ENCODE data around the gene SULT2B1.
A peak's percentile ranks its signal among the peaks of the same experiment; 100 is the strongest.

The SULT2B1 gene

DNA sequence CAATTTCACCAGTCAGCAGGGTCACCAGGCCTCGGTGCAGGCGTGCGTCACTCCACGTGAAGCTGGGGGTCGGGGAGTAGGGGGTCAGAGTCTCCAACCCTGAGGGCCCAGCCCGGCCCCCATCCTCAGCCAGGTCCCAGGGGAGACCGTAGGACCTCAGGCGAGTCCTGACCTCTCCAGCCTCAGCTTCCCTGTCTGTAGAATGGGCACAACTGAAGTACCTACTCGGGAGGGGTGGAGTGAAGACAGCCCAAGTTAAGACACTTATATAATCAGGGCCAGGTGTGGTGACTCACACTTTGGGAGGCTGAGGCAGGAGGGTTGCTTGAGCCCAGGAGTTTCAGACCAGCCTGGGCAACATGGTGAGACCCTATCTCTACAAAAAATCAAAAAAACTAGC is 51.9 kb downstream of the SULT2B1 start:
- DNase-seq: no peak

DNA sequence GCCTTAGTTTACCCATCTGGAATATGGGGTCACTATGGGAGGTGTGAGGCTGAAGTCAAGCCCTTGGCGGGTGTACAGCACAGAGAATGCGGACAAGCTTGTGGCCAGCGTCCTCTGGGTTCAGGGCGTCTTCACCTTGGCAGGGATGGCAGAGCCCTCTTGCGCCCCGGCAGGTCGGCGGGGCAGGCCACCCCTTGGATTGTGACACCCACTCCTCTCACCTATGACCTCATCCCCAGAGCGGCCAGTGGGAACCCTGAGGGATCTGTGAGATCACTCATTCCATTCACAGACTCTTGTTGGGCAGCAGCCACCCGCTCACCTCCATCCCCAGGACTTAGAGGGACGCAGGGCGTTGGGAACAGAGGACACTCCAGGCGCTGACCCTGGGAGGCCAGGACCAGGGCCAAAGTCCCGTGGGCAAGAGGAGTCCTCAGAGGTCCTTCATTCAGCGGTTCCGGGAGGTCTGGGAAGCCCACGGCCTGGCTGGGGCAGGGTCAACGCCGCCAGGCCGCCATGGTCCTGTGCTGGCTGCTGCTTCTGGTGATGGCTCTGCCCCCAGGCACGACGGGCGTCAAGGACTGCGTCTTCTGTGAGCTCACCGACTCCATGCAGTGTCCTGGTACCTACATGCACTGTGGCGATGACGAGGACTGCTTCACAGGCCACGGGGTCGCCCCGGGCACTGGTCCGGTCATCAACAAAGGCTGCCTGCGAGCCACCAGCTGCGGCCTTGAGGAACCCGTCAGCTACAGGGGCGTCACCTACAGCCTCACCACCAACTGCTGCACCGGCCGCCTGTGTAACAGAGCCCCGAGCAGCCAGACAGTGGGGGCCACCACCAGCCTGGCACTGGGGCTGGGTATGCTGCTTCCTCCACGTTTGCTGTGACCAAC is 54.7 kb downstream of the SULT2B1 start, which contains the start of gene SPACA4:
TSS of gene SPACA4 (plus strand) at position 280 of the 896 bp plus-strand sequence. CDS start at position 517, 237 bp downstream.
- no peak for DNase-seq

DNA sequence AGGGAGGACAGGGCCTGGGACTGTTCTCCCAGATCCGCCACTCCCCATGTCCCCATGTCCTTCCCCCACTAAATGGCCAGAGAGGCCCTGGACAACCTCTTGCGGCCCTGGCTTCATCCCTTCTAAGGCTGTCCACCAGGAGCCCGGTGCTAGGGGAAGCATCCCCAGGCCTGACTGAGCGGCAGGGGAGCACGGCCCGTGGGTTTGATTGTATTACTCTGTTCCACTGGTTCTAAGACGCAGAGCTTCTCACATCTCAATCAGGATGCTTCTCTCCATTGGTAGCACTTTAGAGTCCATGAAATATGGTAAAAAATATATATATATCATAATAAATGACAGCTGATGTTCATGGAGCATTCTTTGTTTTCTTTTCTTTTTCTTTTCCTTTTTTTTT is 55.4 kb downstream of the SULT2B1 start:
- DNase-seq: no peak

DNA sequence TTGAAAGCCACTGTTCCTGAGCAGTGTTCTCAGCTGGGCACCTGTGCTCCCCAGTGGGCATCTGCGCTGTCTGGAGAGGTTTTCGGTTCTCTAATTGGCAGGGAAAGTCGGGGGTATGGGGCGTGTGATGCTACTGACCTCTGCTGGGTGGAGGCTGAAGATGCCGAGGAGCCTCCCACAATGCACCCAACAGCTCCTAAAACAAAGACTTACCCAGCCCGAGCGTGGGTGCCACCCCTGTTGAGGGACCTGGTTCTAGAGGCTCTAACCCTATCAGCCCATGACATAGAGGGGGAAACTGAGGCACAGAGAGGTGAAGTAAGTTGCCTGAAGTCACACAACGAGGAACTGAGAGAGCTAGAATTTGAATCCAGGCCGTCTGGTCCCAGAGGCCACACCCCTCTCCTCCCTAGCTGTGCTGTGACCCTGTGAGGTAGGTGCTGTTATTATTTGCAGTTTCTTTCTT is 56.9 kb downstream of the SULT2B1 start:
- peak; percentile 81 for DNase-seq

DNA sequence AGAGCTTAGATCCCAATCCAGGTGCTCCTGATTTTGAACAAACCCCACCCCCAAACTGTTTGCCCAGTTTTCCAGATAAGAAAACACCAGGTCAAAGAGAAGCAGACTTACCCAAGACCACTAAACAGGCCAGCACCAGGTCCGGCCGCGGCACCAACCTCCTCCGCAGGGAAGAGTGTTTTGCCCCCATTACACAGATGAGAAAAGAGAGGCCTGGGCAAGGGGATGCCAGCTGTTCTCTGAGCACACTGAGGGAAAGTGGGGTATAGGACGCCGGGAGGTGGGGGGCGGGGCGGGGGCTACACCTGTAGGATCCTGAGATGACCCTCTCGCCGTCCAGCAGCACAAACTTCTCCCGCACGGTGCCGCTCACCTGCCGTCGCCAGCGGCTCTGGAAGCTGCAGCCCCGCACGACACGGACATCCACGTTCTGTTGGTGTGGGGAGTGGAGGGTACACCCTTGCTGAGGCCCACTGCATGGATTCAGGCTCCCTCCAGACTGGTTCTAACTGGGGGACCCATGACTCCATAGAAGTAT is 57.7 kb downstream of the SULT2B1 start:
- DNase-seq: no peak

DNA sequence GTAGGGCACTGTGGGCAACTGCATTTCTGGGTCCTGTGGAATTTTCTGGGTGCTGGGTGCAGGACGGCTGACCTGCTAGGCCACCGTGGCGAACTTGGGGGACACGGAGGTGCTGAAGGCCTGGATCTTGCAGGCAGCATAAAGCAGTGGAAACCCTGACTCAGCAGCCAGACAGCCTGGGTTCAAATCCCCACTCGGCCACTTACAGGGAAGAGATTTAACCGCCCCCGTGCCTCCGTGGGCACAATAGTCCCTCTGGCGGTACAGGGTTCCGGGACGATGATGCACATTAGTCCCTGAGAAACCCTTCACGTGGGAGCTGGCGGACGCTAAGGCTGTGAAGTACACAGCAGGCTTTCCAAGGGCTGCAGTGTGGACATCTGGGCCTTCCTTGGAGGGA is 59.9 kb downstream of the SULT2B1 start:
- no peak for DNase-seq

DNA sequence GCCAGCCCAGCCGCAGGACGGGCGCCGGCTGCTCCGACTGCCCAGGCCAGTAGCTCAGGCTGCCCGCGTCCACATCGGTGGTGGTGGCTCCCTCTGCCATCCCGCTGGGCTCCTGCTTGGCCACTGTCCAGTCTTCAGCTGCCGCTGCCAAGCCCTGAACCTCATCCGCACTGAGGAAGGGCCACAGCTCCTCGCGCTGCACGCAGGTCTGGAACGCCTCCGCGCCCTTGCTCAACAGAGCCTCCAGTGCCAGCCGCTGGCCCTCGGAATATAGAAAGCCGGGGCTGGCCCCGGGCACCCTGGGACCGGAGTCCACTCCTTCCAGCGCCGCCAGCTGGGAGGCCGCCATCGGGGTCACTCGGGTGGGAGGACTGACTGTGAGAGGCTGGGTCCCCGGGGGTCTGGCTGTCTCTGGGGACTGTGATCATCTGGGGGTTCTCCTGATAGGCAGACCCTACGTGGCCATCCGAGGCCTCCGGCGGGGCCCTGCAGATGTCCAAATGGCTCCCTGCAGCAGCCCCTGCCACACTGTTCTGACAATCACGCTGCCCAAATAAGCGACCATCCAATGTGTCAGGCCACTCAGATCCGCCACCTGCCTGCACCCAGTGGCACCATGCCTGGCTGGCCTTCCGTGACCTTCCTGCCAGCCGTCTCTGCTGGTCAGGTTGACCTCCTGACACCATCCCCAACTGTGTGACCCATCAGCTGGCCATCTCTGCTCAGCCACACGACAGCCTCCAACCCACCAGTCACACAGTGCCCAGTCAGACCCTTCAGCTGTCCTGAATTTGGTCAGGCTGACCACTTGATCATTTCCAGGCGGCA is 61.3 kb downstream of the SULT2B1 start:
- DNase-seq: no peak

DNA sequence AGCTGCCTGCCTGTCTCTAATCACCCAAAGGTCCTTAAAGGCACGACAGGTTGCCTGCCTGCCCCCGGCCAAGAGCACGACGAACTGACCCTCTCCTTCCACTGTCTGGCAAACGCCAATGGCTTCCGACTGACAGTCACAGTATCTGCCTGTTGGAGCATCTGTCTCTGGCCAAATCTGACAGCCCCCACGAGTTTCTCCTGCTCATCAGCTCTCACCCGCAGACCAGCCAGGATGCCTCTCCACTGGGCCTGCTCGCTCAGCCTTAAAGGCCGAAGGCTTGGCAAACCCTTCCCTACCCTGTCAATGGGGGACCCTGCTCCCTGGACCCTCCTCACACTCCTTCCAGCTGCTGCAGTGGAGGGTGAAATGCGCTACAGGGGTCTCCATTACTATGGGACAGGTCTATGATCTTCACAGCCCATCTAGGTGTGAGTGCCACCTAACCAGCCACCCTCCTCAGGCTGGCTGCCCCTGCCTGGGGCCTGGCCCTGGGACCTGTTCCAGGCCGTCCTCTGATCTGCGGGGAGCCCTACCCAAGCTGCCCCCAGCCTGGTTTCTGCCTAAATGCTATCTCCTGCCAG is 62.0 kb downstream of the SULT2B1 start:
- DNase-seq: no peak

DNA sequence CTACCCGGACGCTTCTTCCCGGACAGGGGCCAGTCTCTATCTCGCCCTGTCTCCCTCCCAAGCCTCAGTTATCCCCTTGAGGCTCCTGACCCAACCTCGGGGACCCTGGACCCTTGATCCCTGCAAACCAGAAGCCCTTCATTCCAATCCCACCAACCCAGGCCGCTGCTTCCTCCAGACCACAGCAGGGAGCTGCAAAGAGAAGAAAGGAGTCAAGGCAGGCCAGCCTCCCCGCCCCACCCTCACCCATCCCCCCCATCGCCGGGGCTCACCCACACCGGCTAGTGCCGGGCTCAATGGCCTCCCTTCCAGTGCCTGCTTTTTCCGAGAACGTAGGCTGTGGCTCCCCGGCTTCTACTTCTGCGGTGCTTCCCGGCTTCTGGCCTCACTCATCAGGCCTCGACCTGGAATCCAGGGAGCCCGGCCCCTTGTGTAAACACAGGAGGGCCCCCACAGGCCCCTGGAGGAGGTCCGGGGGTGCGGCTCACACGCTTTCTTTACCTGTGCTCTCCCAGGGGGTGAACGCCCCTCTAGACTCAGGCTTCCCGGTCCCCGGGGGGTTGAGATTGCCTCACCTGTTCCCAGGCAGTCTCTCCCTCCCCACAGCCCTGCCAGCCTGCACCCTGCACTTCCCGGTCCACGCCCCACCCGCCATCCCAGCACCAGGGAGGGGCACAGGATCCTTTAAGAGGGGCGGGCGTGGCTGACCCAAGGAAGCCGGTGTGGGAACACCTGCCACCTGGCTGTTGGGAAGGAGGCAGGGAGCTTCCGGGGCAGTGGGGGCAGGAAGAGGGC is 62.7 kb downstream of the SULT2B1 start, which contains the start of gene FAM83E:
TSS of gene FAM83E (minus strand) at position 641 of the 795 bp plus-strand sequence. CDS start 1,704 bp downstream, outside the sequence.
- DNase-seq: no peak

DNA sequence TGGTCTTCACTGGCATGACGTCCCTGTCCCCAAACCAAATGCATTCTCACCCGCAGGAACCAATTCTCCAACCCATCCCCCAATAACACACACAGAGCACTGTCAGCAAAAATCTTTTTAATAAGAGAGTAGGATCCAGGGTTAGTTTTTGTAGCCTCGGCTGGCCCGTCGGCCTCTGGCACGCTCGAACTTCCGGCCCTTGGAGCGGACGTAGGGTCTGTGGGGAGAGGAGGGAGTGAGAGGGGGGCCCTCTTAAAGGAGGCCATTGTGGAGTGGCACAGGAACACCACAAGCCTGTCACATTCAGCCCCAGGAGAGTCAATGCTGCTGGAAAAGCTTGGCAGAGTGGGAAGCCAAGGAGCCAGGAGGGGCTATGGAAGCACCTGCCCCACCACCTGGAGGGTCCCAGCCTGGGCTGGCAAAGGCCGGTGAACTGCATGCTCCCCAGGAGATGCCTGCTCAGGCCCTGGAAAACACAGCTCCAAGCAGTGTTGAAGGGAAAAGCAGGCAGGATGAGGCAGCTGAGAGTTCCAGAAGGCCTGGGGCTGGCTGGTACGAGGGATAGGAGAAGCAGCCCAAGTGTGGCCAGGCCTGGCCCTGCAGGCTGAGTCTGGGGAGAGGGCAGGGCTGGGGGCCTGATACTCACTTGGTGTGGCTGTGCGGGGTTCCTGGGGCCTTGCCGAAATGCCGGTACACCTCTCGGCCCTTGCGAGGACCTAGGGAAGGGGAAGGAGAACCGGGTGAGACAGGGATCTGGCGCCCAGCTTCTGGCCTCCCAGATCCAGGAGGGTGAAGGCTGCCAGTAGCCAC is 63.5 kb downstream of the SULT2B1 start:
- no peak for DNase-seq

DNA sequence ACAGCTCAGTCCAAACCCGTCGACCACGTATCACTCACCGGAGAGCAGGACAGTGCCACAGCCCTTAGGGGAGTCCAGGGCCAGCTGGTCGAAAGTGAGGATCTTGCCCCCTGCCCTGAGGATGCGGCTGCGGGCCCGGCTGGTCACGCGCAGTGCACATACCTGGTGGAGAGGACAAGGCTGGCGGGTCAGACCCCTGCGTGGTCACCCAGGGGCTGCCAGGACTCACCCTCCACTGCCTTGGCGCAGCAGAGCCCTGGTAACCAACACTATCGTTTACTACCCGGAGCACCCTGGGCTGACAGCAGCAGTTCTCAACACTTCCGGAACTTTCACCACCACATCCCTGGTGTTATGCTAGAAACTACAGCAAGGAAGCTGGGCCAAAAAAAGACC is 64.1 kb downstream of the SULT2B1 start:
- no peak for DNase-seq

DNA sequence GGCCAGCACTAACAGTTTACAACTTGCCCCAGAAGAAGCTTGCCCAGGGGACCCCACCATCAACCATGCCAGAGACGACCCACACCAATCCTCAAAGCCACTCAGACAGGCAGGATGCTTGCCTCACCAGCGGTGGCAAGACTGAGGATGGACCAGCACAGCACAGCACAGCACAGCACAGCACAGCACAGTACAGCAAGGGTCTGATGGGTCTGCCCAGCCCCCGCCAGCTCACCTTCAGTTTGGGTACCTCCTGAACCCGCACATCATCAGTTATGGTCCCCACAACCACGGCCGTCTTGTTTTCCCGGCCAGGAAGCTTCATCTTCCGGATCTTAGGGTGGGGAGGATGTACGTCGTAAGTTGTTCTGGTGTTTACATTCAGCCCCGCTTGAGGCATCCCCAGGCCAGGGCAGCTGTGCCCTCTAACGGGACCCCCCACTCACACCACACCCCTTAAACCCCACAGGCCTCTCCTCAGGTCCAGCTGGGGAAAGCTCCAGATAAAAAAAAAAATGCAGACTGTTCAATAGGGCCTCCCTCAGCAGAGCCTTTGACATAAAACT is 64.6 kb downstream of the SULT2B1 start:
- DNase-seq: no peak

DNA sequence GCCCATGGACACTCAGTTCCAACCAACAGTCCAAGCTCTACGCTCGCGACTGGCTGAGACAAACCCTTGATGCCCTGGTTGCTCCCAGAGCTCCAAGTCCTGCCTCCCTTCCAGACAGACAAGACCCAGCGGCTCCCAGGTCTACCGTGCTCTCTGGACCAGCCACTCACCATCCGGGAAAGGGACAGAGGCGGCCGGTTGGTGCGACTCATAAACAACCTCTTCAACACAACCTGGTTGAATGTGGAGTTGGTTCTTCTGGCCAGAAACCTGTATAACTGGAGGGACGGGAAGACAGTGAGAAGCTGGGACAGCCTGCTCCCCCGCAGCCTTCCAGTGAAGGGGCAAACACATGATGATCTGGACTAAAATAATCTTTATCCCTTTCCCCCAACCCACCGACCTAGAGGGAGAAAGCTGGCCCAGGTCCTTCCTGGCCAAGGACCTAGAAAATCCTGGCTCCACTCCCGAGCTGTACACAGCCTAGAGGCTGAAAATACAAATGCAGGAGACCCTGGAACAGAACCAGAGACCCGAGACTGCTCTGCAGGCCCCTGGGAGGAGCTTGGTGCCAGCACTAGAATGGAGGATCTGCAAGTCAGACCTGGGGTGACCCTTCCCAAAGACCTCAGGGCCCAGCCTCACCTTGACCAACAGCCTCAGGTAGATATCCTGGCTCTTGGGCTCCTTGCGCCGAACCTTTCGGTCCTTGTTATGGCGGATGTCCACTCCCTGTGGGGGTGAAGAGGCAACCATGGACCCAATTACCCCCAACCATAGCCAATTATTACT is 65.4 kb downstream of the SULT2B1 start:
- no peak for DNase-seq

DNA sequence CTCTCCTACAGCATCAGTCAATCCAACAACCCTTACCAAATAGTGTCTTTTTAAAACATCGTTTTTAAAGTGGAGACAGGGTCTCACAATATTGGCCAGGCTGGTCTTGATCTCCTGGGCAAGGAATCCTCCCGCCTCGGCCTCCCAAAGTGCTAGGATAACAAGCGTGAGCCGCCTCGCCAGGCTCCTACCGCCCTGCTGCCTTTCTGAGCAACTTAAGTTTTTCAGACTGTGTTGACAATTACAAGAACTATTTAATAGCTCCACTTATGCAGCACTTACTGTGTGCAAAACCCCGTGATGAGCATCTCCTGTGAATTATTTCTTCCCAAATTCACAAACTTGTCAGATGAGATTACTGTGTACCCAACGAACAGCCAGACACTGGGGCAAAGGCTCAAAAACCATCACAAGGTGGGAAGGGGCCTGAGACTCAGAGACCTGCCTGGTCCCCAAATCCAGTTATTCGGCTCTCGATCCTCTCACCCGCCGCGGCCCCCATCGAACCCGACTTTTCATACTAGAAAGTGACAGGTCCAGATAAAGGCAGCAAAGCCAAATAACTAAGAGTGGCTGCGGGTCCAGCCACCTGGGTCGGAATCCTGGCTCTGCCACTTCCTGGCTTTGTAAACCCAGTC is 66.4 kb downstream of the SULT2B1 start:
- no peak for DNase-seq

DNA sequence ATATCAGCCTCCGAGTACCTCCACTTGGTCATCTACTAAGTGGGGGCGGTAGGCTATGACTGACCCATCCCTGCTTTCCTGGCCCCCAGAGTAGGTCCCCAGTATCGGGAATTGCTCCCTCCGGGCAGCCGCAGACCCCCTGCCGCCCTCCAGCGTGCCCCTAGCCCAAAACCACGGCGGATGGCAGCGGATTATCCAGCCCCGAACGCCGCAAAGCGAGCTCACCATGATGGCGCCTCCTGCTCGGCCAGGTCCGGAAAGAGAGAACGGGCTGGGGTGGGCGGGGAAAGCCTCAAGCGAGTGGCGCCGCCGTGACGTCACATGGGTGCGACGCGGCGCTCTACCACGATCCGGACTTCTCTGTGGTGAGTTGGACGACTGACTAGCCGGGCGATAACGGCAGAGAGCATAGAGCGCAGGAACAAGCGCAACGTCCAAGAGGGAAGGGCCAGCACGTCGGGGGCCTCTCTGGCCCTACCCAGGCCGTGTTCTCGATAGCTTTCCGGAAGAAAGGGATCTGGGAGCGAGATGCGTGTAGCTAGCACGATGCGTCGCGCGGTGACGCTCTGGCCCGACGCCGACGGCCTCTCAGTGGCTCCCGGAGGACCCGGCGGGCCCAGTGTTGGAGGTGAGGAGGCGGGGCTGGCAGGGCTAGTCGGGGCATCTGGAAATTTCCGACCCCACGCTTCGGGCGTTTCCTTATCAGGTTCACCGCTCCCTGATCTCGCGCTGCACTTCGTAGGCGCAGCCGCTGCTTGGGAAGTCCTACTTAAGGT is 67.1 kb downstream of the SULT2B1 start, which contains the start of the genes RPL18 and SPHK2:
TSS of gene RPL18 (minus strand) at position 263 of the 776 bp plus-strand sequence. CDS start at position 228, 35 bp downstream.
TSS of gene SPHK2 (plus strand) at position 591 of the 776 bp plus-strand sequence. CDS start 1,009 bp downstream, outside the sequence.
- peak; percentile 100 for DNase-seq

DNA sequence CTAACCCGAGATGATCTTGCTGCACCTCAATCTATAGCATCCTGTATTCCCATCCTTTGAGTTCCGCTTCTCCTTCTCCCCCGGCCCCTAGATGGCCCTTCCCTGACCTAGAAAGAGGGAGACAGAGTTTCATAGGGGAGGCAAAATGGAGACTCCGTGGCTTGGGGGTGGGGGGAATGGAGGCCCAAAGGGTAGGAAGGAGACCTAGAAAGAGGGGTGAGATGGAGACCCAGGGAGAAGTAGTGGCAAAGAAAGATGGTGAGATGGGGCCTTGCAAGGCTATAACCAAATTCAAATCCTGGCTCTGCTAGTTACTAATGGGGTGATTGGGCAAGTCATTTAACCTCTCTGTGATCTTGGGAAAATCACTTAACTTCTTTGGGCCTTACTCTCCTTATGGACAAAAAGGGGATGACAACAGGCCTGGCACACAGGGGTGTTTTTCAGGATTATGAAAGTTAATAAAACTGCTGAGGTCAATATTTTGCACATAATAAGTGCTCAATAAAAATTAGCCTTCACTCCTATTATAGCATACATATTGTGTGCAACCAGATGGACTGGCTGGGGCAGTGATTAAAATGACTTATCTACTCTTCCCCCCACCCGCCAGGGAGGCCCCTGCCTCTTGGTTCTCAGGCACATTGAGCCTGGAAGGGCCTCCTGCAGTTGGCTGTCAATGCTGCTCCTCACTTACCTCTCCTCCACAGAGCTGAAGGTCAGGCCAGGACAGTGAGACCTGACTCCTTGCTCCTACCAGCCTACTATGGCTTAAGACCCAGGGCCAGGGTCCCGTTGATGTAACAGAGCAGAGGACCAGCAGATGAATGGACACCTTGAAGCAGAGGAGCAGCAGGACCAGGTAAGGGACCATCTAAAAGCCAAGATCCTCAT is 68.0 kb downstream of the SULT2B1 start:
- DNase-seq: no peak

DNA sequence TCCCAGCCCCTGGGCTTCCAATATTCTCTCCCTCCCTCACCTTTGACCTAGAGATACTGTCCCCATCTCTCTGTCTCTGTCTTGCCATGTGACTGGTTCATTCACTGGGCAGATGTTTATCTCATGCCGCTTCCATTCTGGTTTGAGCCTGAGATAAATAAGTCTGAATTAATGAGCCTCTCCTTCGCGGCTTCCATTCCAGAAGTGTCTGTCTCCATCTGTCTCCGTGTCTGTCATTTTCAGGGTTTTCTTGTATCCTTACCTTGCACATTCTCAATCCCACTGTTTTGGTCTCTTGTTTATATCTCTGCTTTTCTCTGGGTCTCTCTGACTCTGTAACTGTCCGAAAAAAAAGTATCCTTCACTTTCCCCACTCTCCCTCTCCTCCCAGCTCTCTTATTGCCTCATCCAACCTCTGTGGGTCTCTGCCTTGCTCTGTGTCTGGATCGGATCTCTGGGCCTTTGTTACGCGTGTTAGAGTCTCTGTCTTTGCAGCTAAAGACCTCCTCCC is 71.6 kb downstream of the SULT2B1 start:
- peak; percentile 80 for DNase-seq
